K562 (cell line): ENCODE data around the gene BMPER. TPM values are rescaled to one million over a fixed set of nuclear protein-coding genes. Genes with fewer than 3 reads are reported as not detected.

Experiments
- ATAC-seq: fragments of 200-7000 bp; cut with Tn5 transposase; 3 replicates; pipeline ENCODE4 v1.9.1; 2020; ENCODE audit warnings: moderate library complexity
- BruUV-seq: library from RNA; stranded (reverse); fragments of 400-500 nt; replicated peaks from 2 replicates; lab custom pipeline; 2021; lab: Mats Ljungman, UMichigan
- CTCF ChIA-PET: fragments of 300-600 bp; formaldehyde crosslinking; extraction: SDS; loops from one replicate; lab custom pipeline; 2021; ENCODE audit warnings: low intra/inter-chr PET ratio; lab: Yijun Ruan, JAX
- POLR2A ChIA-PET: fragments of 300-600, 350-650 bp; sonication (Branson Sonifier 250); formaldehyde crosslinking; extraction: SDS; loops from one replicate; lab custom pipeline; 2021; ENCODE audit warnings: antibody characterized with exemption, inconsistent platforms; lab: Yijun Ruan, JAX
- DNase-seq, 4 experiments: peaks; one replicate each; pipeline versions ENCODE4 v3.0.0 to v3.0.0-alpha.2; 2011 to 2018; ENCODE audit warnings: low spot score in 3 of 4, mixed read lengths in 3 of 4; ENCODE audit errors: extremely low read depth in 1 of 4
- FAIRE-seq: peaks from 2 replicates; lab custom pipeline; 2011; peaks lifted over from hg19 to GRCh38; lab: Jason Lieb, UNC
- H2AFZ ChIP-seq: 2 replicates; pipeline ENCODE4 v1.6.0; 2011; ENCODE audit warnings: low read depth, low read length, control low read depth, inconsistent platforms
- H3K27ac ChIP-seq: fragments of 200-600 bp; 3 replicates; pipeline ENCODE4 v1.8.0; 2011; ENCODE audit warnings: low read depth, mild to moderate bottlenecking, control low read depth, inconsistent platforms, low read length, moderate library complexity, mixed read lengths; ENCODE audit errors: extremely low read depth
- H3K27me3 ChIP-seq, 2 experiments: fragments of 300-600 bp in 1 of 2; 2 replicates in 1 of 2; 3 replicates in 1 of 2; pipeline versions ENCODE4 v1.6.0 to v1.8.0; 2011; ENCODE audit warnings: inconsistent platforms in 2 of 2, low read length in 2 of 2, mild to moderate bottlenecking in 1 of 2, mixed read lengths in 1 of 2, moderate library complexity in 1 of 2; ENCODE audit not compliant: control insufficient read depth in 2 of 2, insufficient read depth in 2 of 2
- H3K36me3 ChIP-seq: fragments of 300-600 bp; 3 replicates; pipeline ENCODE4 v1.8.0; 2011; ENCODE audit warnings: mild to moderate bottlenecking, low read length, inconsistent platforms; ENCODE audit not compliant: control insufficient read depth, insufficient read depth
- H3K4me1 ChIP-seq, 2 experiments: fragments of 200-600 bp in 1 of 2; replicated peaks in 1 of 2; 2 replicates in 1 of 2; 3 replicates in 1 of 2; pipeline versions ENCODE4 v1.5.1 to v1.8.0; 2011; ENCODE audit warnings: inconsistent platforms in 2 of 2, low read length in 2 of 2, mild to moderate bottlenecking in 1 of 2, mixed read lengths in 1 of 2, moderate library complexity in 1 of 2; ENCODE audit not compliant: control insufficient read depth in 2 of 2, insufficient read depth in 2 of 2
- H3K4me2 ChIP-seq: 2 replicates; pipeline ENCODE4 v1.6.1; 2011; ENCODE audit warnings: low read length, control low read depth, inconsistent platforms, mixed read lengths; ENCODE audit not compliant: insufficient read depth
- H3K4me3 ChIP-seq: fragments of 200-600 bp; sonication (generic), shearing (Covaris generic); 2 replicates; pipeline ENCODE4 v1.5.1; 2016; ENCODE audit warnings: control low read depth, inconsistent platforms
- H3K79me2 ChIP-seq: fragments of 200-600 bp; 3 replicates; pipeline ENCODE4 v1.8.0; 2011; ENCODE audit warnings: low read length, inconsistent platforms; ENCODE audit not compliant: control insufficient read depth, insufficient read depth
- H3K9ac ChIP-seq, 2 experiments: 2 replicates each; pipeline versions ENCODE4 v1.6.0 to v1.6.1; 2011; ENCODE audit warnings: low read depth in 2 of 2, low read length in 2 of 2, control low read depth in 1 of 2, inconsistent platforms in 1 of 2, mild to moderate bottlenecking in 1 of 2, mixed read lengths in 1 of 2; ENCODE audit not compliant: insufficient read depth in 1 of 2
- H3K9me1 ChIP-seq: one replicate; pipeline ENCODE4 v1.6.0; 2011; ENCODE audit warnings: inconsistent platforms, mild to moderate bottlenecking, low read length, moderate library complexity; ENCODE audit not compliant: control insufficient read depth, insufficient read depth
- H3K9me3 ChIP-seq: replicated peaks from 2 replicates; pipeline ENCODE4 v1.5.1; 2011; ENCODE audit warnings: low read depth, low read length, inconsistent platforms; ENCODE audit not compliant: control insufficient read depth, insufficient read depth
- H4K20me1 ChIP-seq: replicated peaks from 2 replicates; pipeline ENCODE4 v1.6.1; 2011; ENCODE audit warnings: low read length, inconsistent platforms, mixed read lengths; ENCODE audit not compliant: control insufficient read depth, insufficient read depth
- BRCA1 ChIP-seq, 2 experiments: fragments of 450-650 bp in 1 of 2; sonication (generic) in 1 of 2; formaldehyde crosslinking in 1 of 2; IDR thresholded peaks; 2 replicates each; pipeline versions ENCODE4 v1.5.0 to v1.6.1; 2017 to 2020; ENCODE audit warnings: mild to moderate bottlenecking in 1 of 2, missing genetic modification reagents in 1 of 2
- ELF2 ChIP-seq: fragments of 250-450 bp; sonication (Bioruptor Pico); IDR thresholded peaks from 2 replicates; pipeline ENCODE4 v1.5.0; 2021; ENCODE audit warnings: mild to moderate bottlenecking
- ETV5 ChIP-seq: sonication (generic); formaldehyde crosslinking; IDR thresholded peaks from 2 replicates; pipeline ENCODE4 v1.4.0; 2020; ENCODE audit warnings: low read depth, mild to moderate bottlenecking, missing genetic modification reagents
- KLF6 ChIP-seq: fragments of 250-450 bp; sonication (Bioruptor Pico); IDR thresholded peaks from 2 replicates; pipeline ENCODE4 v1.4.0; 2020; ENCODE audit warnings: mild to moderate bottlenecking, moderate library complexity, borderline replicate concordance
- POLR3A ChIP-seq: IDR thresholded peaks from 2 replicates; pipeline ENCODE4 v1.6.1; 2011; ENCODE audit warnings: borderline replicate concordance, mild to moderate bottlenecking, moderate library complexity; ENCODE audit not compliant: insufficient read length, insufficient read depth; ENCODE audit errors: extremely low read depth
- PYGO2 ChIP-seq: fragments of 450-650 bp; IDR thresholded peaks from 2 replicates; pipeline ENCODE4 v1.6.1; 2016; ENCODE audit warnings: mild to moderate bottlenecking, missing genetic modification characterization, moderate library complexity, missing compliant biosample characterization
- STAT5B ChIP-seq: fragments of 250-450 bp; sonication (Bioruptor Pico); IDR thresholded peaks from 2 replicates; pipeline ENCODE4 v1.8.0; 2021; ENCODE audit warnings: mild to moderate bottlenecking, inconsistent platforms
- TAL1 ChIP-seq: fragments of 450-650 bp; IDR thresholded peaks from 2 replicates; pipeline ENCODE4 v1.6.1; 2016; ENCODE audit warnings: mild to moderate bottlenecking
- TARDBP ChIP-seq: fragments of 450-650 bp; IDR thresholded peaks from 2 replicates; pipeline ENCODE4 v1.6.1; 2016
- THRB ChIP-seq: fragments of 450-650 bp; formaldehyde crosslinking; conservative IDR thresholded peaks from 2 replicates; pipeline ENCODE4 v1.4.0; 2022; ENCODE audit warnings: mild to moderate bottlenecking, missing genetic modification characterization
- USF1 ChIP-seq: sonication (generic); formaldehyde crosslinking; IDR thresholded peaks from 2 replicates; pipeline ENCODE4 v1.9.0; 2022; ENCODE audit warnings: mild to moderate bottlenecking, missing genetic modification reagents
- YBX1 ChIP-seq: fragments of 450-650 bp; IDR thresholded peaks from 2 replicates; pipeline ENCODE4 v1.7.1; 2016; ENCODE audit warnings: mild to moderate bottlenecking
- ZNF212 ChIP-seq: fragments of 450-650 bp; formaldehyde crosslinking; IDR thresholded peaks from 2 replicates; pipeline ENCODE4 v1.4.0; 2020; ENCODE audit warnings: mild to moderate bottlenecking
- ZNF384 ChIP-seq: IDR thresholded peaks from 2 replicates; pipeline ENCODE4 v1.6.1; 2012; ENCODE audit warnings: low read depth, low read length, improper control_type of control experiment
- ZSCAN29 ChIP-seq: fragments of 450-650 bp; IDR thresholded peaks from 2 replicates; pipeline ENCODE4 v1.6.1; 2017
- WGBS: fragments of 100-300 bp; shearing (Covaris generic); methylation state at CpG from one replicate; pipeline ENCODE4 v1.1.6; 2016; ENCODE audit warnings: low coverage, mixed read lengths; ENCODE audit not compliant: insufficient coverage; ENCODE audit errors: missing lambda C conversion rate; 5-methylcytosine and 5-hydroxymethylcytosine counted together
- in situ Hi-C: fragments of 300-500 bp; cut with MboI; formaldehyde crosslinking; loops from 4 replicates; pipeline ENCODE4 v1.15.0; 2018; ENCODE audit warnings: inconsistent platforms, mixed read lengths
- intact Hi-C: fragments of 100-400 bp; cut with micrococcal nuclease; formaldehyde crosslinking; loops from 2 replicates; pipeline ENCODE4 v1.14.2; 2022
- polyA plus RNA-seq, 8 experiments: library from polyadenylated mRNA; depleted of rRNA in 4 of 8; stranded (reverse) in 5 of 8; unstranded in 3 of 8; fragments of >200 nt; fragmentation: Nextera tagmentation in 2 of 8; fragmentation: Illumina TruSeq in 1 of 8; extraction: Ambion mirVana in 2 of 8; extraction: Trizol in 1 of 8; gene quantifications; 2 replicates each; pipeline versions ENCODE4 v1.2.1 to v1.2.3, GENCODE V29; 2011 to 2014; ENCODE audit warnings: inconsistent platforms in 1 of 8, missing spikeins in 1 of 8
- total RNA-seq, 7 experiments: library from RNA; depleted of rRNA in 6 of 7; stranded (reverse); fragments of >200 nt in 6 of 7; fragmentation: Illumina TruSeq in 2 of 7; extraction: Trizol in 2 of 7; gene quantifications; 2 replicates each; pipeline versions ENCODE4 v1.2.1 to v1.2.3, GENCODE V29; 2011 to 2021; ENCODE audit warnings: low replicate concordance in 1 of 7

Gene BMPER
- total and polyA plus RNA-seq, 9 of the 15 experiments (the other 6 are each of a cell fraction or from before 2014, with no cell fraction given) = not detected

- TF ChIP-seq ZSCAN29 = no peak
Measured at GRCh38 chr7:33910756-33911155, 5.4 kb downstream of the BMPER start (continued).

GRCh38 chr7:33916357-33917081, 11.2 kb downstream of the BMPER start:
- no peak overlapping the region for H2AFZ ChIP-seq
- intact Hi-C loops (no loop called here), in situ Hi-C loops (no loop called here)
- H3K36me3 ChIP-seq = no peaks in the 10 kb centered on the region
- no peak overlapping the region for H3K9ac ChIP-seq
- H4K20me1 ChIP-seq = no peaks in the 10 kb centered on the region
- no peak for FAIRE-seq
- no peak overlapping the region for H3K27ac ChIP-seq
- no peaks in the 10 kb centered on the region for H3K9me1 ChIP-seq
- BruUV-seq = no TSS peak
- H3K79me2 ChIP-seq = no peaks in the 10 kb centered on the region
- H3K27me3 ChIP-seq = no peaks in the 10 kb centered on the region; a peak in 1 of 5 replicates
- H3K4me2 ChIP-seq = no peak overlapping the region
- DNase-seq = no peak
- ATAC-seq = no peak
- WGBS = 0% methylated on average over 5 of the region's 5 CpGs
- ChIA-PET CTCF (no interaction called here), POLR2A (no interaction called here)
- H3K4me1 ChIP-seq = no peaks in the 10 kb centered on the region
- H3K9me3 ChIP-seq = no peaks in the 10 kb centered on the region
- H3K4me3 ChIP-seq = no peak overlapping the region
- TF ChIP-seq POLR3A = no peak
- no peak for TF ChIP-seq ZNF384
- no peak for TF ChIP-seq ZNF212
- TF ChIP-seq BRCA1 (IDR thresholded peaks at IDR 0.05) = no peak
- no peak for TF ChIP-seq BRCA1 (CRISPR knock-in tag; IDR thresholded peaks at IDR 0.05)
- TF ChIP-seq STAT5B = no peak
- no peak for TF ChIP-seq KLF6 (CRISPR knock-in tag)
- TF ChIP-seq PYGO2 = no peak
- no peak for TF ChIP-seq THRB
- no peak for TF ChIP-seq TAL1
- no peak for TF ChIP-seq ELF2
- no peak for TF ChIP-seq TARDBP
- TF ChIP-seq ETV5 (CRISPR knock-in tag) = no peak
- no peak for TF ChIP-seq USF1 (CRISPR knock-in tag)
- TF ChIP-seq YBX1 = no peak
